ENCODE data around the gene BRD1.

Gene BRD1

GRCh38 chr22:49797706-49798105 is 30.0 kb downstream of the BRD1 start:
- Histone ChIP-seq H3K4ac (ENCODE audit: low read depth, low read length) (no peak overlapping the region), H3K27ac (ENCODE audit: low read depth, low read length) (no peak overlapping the region), H3K27me3 (ENCODE audit: insufficient read depth, low read length, poor library complexity) (no peaks in the 10 kb centered on the region), H2BK15ac (replicated peaks; ENCODE audit: low read depth) (no peak overlapping the region), H4K8ac (ENCODE audit: low read depth, low read length) (no peak overlapping the region), H4K5ac (ENCODE audit: low read length) (no peak overlapping the region), H3K4me2 (ENCODE audit: low read length) (no peak overlapping the region), H3K4me1 (ENCODE audit: control insufficient read depth, low read depth, low read length) (no peaks in the 10 kb centered on the region), H3K18ac (ENCODE audit: low read length) (no peak overlapping the region), H3K36me3 (ENCODE audit: control insufficient read depth, insufficient read depth, low read length) (peaks cover 20% of the 10 kb centered on the region), H2AK5ac (ENCODE audit: low read length) (no peak overlapping the region), H3K9ac (ENCODE audit: low read length) (no peak overlapping the region), H3K79me2 (ENCODE audit: control insufficient read depth, insufficient read depth, low read length) (peaks cover 36% of the 10 kb centered on the region), H2BK120ac (ENCODE audit: low read depth, low read length) (no peak overlapping the region), H3K4me3 (ENCODE audit: low read length) (no peak overlapping the region), H3K56ac (ENCODE audit: low read length) (no peak overlapping the region), H2BK5ac (ENCODE audit: low read length) (no peak overlapping the region), H3K23ac (ENCODE audit: low read length) (no peak overlapping the region), H3K79me1 (ENCODE audit: low read length) (peaks cover 42% of the 10 kb centered on the region)
- no peak for DNase-seq
- WGBS (ENCODE audit: extremely low coverage, insufficient coverage, low lambda C conversion rate): no CpG with 5 or more reads among the region's 22 CpGs

GRCh38 chr22:49796596-49797270 is 30.9 kb downstream of the BRD1 start:
- H3K4me3 ChIP-seq (ENCODE audit: low read length): no peak overlapping the region
- H2BK15ac ChIP-seq (replicated peaks; ENCODE audit: low read depth): no peak overlapping the region
- H3K4ac ChIP-seq (ENCODE audit: low read depth, low read length): no peak overlapping the region
- no peak overlapping the region for H3K27ac ChIP-seq (ENCODE audit: low read depth, low read length)
- peaks cover 34% of the 10 kb centered on the region for H3K79me2 ChIP-seq (ENCODE audit: control insufficient read depth, insufficient read depth, low read length)
- no CpG with 5 or more reads among the region's 25 CpGs for WGBS (ENCODE audit: extremely low coverage, insufficient coverage, low lambda C conversion rate)
- H3K18ac ChIP-seq (ENCODE audit: low read length): no peak overlapping the region
- H3K4me1 ChIP-seq (ENCODE audit: control insufficient read depth, low read depth, low read length): no peaks in the 10 kb centered on the region
- no peaks in the 10 kb centered on the region for H3K27me3 ChIP-seq (ENCODE audit: insufficient read depth, low read length, poor library complexity)
- H3K79me1 ChIP-seq (ENCODE audit: low read length): peaks cover 44% of the 10 kb centered on the region
- no peak overlapping the region for H2BK120ac ChIP-seq (ENCODE audit: low read depth, low read length)
- DNase-seq: no peak
- no peak overlapping the region for H2AK5ac ChIP-seq (ENCODE audit: low read length)
- no peak overlapping the region for H3K23ac ChIP-seq (ENCODE audit: low read length)
- H3K4me2 ChIP-seq (ENCODE audit: low read length): no peak overlapping the region
- no peak overlapping the region for H2BK5ac ChIP-seq (ENCODE audit: low read length)
- H4K8ac ChIP-seq (ENCODE audit: low read depth, low read length): no peak overlapping the region
- H4K5ac ChIP-seq (ENCODE audit: low read length): no peak overlapping the region
- no peak overlapping the region for H3K9ac ChIP-seq (ENCODE audit: low read length)
- no peak overlapping the region for H3K56ac ChIP-seq (ENCODE audit: low read length)
- peaks cover 20% of the 10 kb centered on the region for H3K36me3 ChIP-seq (ENCODE audit: control insufficient read depth, insufficient read depth, low read length)

- no peak overlapping the region for H4K5ac ChIP-seq (ENCODE audit: low read length)
- H2BK5ac ChIP-seq (ENCODE audit: low read length): no peak overlapping the region
- no peak overlapping the region for H2BK120ac ChIP-seq (ENCODE audit: low read depth, low read length)
- no peaks in the 10 kb centered on the region for H3K27me3 ChIP-seq (ENCODE audit: insufficient read depth, low read length, poor library complexity)
- no peak for DNase-seq
- no peak overlapping the region for H4K8ac ChIP-seq (ENCODE audit: low read depth, low read length)
- H3K36me3 ChIP-seq (ENCODE audit: control insufficient read depth, insufficient read depth, low read length): peaks cover 25% of the 10 kb centered on the region
- H3K27ac ChIP-seq (ENCODE audit: low read depth, low read length): no peak overlapping the region
- no CpG with 5 or more reads among the region's 11 CpGs for WGBS (ENCODE audit: extremely low coverage, insufficient coverage, low lambda C conversion rate)
- no peak overlapping the region for H3K56ac ChIP-seq (ENCODE audit: low read length)
- no peak overlapping the region for H2BK15ac ChIP-seq (replicated peaks; ENCODE audit: low read depth)
- peaks cover 29% of the 10 kb centered on the region for H3K79me2 ChIP-seq (ENCODE audit: control insufficient read depth, insufficient read depth, low read length)
- no peak overlapping the region for H3K4ac ChIP-seq (ENCODE audit: low read depth, low read length)
- H3K23ac ChIP-seq (ENCODE audit: low read length): no peak overlapping the region
- no peak overlapping the region for H3K4me2 ChIP-seq (ENCODE audit: low read length)
- H3K18ac ChIP-seq (ENCODE audit: low read length): no peak overlapping the region
- no peak overlapping the region for H3K9ac ChIP-seq (ENCODE audit: low read length)
- H3K4me3 ChIP-seq (ENCODE audit: low read length): no peak overlapping the region
- H3K79me1 ChIP-seq (ENCODE audit: low read length): peaks cover 43% of the 10 kb centered on the region
- no peak overlapping the region for H2AK5ac ChIP-seq (ENCODE audit: low read length)
- no peaks in the 10 kb centered on the region for H3K4me1 ChIP-seq (ENCODE audit: control insufficient read depth, low read depth, low read length)
Observed at GRCh38 chr22:49795521-49795920, 32.2 kb downstream of the BRD1 start.

- DNase-seq: no peak
- no peak overlapping the region for H4K8ac ChIP-seq (ENCODE audit: low read depth, low read length)
- H4K5ac ChIP-seq (ENCODE audit: low read length): no peak overlapping the region
- peaks cover 26% of the 10 kb centered on the region for H3K36me3 ChIP-seq (ENCODE audit: control insufficient read depth, insufficient read depth, low read length)
- no peak overlapping the region for H3K9ac ChIP-seq (ENCODE audit: low read length)
- H3K23ac ChIP-seq (ENCODE audit: low read length): no peak overlapping the region
- peaks cover 41% of the 10 kb centered on the region for H3K79me1 ChIP-seq (ENCODE audit: low read length)
- no peak overlapping the region for H2BK5ac ChIP-seq (ENCODE audit: low read length)
- H2AK5ac ChIP-seq (ENCODE audit: low read length): no peak overlapping the region
- no peak overlapping the region for H3K4me3 ChIP-seq (ENCODE audit: low read length)
- H3K4me1 ChIP-seq (ENCODE audit: control insufficient read depth, low read depth, low read length): no peaks in the 10 kb centered on the region
- H3K56ac ChIP-seq (ENCODE audit: low read length): no peak overlapping the region
- H3K4me2 ChIP-seq (ENCODE audit: low read length): no peak overlapping the region
- no CpG with 5 or more reads among the region's 23 CpGs for WGBS (ENCODE audit: extremely low coverage, insufficient coverage, low lambda C conversion rate)
- no peak overlapping the region for H2BK120ac ChIP-seq (ENCODE audit: low read depth, low read length)
- H2BK15ac ChIP-seq (replicated peaks; ENCODE audit: low read depth): no peak overlapping the region
- H3K27ac ChIP-seq (ENCODE audit: low read depth, low read length): no peak overlapping the region
- no peak overlapping the region for H3K4ac ChIP-seq (ENCODE audit: low read depth, low read length)
- no peaks in the 10 kb centered on the region for H3K27me3 ChIP-seq (ENCODE audit: insufficient read depth, low read length, poor library complexity)
- peaks cover 25% of the 10 kb centered on the region for H3K79me2 ChIP-seq (ENCODE audit: control insufficient read depth, insufficient read depth, low read length)
- H3K18ac ChIP-seq (ENCODE audit: low read length): no peak overlapping the region
Observed at GRCh38 chr22:49793871-49794270, 33.8 kb downstream of the BRD1 start.

- Histone ChIP-seq H2BK5ac (ENCODE audit: low read length) (no peak overlapping the region), H3K9ac (ENCODE audit: low read length) (no peak overlapping the region), H4K5ac (ENCODE audit: low read length) (no peak overlapping the region), H3K23ac (ENCODE audit: low read length) (no peak overlapping the region), H2BK120ac (ENCODE audit: low read depth, low read length) (no peak overlapping the region), H3K4me1 (ENCODE audit: control insufficient read depth, low read depth, low read length) (no peaks in the 10 kb centered on the region), H3K18ac (ENCODE audit: low read length) (no peak overlapping the region), H3K27ac (ENCODE audit: low read depth, low read length) (no peak overlapping the region), H3K56ac (ENCODE audit: low read length) (no peak overlapping the region), H4K8ac (ENCODE audit: low read depth, low read length) (no peak overlapping the region), H3K79me2 (ENCODE audit: control insufficient read depth, insufficient read depth, low read length) (peaks cover 25% of the 10 kb centered on the region), H3K79me1 (ENCODE audit: low read length) (peaks cover 38% of the 10 kb centered on the region), H2BK15ac (replicated peaks; ENCODE audit: low read depth) (no peak overlapping the region), H3K4ac (ENCODE audit: low read depth, low read length) (no peak overlapping the region), H3K27me3 (ENCODE audit: insufficient read depth, low read length, poor library complexity) (no peaks in the 10 kb centered on the region), H3K36me3 (ENCODE audit: control insufficient read depth, insufficient read depth, low read length) (peaks cover 24% of the 10 kb centered on the region), H2AK5ac (ENCODE audit: low read length) (no peak overlapping the region), H3K4me3 (ENCODE audit: low read length) (no peak overlapping the region), H3K4me2 (ENCODE audit: low read length) (no peak overlapping the region)
- WGBS (ENCODE audit: extremely low coverage, insufficient coverage, low lambda C conversion rate): no CpG with 5 or more reads among the region's 10 CpGs
- DNase-seq: no peak
Observed at GRCh38 chr22:49793296-49793695, 34.4 kb downstream of the BRD1 start.

GRCh38 chr22:49792107-49792506 is 35.6 kb downstream of the BRD1 start:
- H3K56ac ChIP-seq (ENCODE audit: low read length): no peak overlapping the region
- H3K9ac ChIP-seq (ENCODE audit: low read length): no peak overlapping the region
- peaks cover 36% of the 10 kb centered on the region for H3K79me1 ChIP-seq (ENCODE audit: low read length)
- no peak overlapping the region for H2BK15ac ChIP-seq (replicated peaks; ENCODE audit: low read depth)
- no peak overlapping the region for H3K4ac ChIP-seq (ENCODE audit: low read depth, low read length)
- peaks cover 25% of the 10 kb centered on the region for H3K79me2 ChIP-seq (ENCODE audit: control insufficient read depth, insufficient read depth, low read length)
- H3K23ac ChIP-seq (ENCODE audit: low read length): no peak overlapping the region
- no peak overlapping the region for H3K27ac ChIP-seq (ENCODE audit: low read depth, low read length)
- no peak overlapping the region for H2BK120ac ChIP-seq (ENCODE audit: low read depth, low read length)
- no peak overlapping the region for H2AK5ac ChIP-seq (ENCODE audit: low read length)
- no peak overlapping the region for H3K18ac ChIP-seq (ENCODE audit: low read length)
- H2BK5ac ChIP-seq (ENCODE audit: low read length): no peak overlapping the region
- no peak overlapping the region for H3K4me3 ChIP-seq (ENCODE audit: low read length)
- H3K27me3 ChIP-seq (ENCODE audit: insufficient read depth, low read length, poor library complexity): no peaks in the 10 kb centered on the region
- no peak overlapping the region for H4K8ac ChIP-seq (ENCODE audit: low read depth, low read length)
- no CpG with 5 or more reads among the region's 10 CpGs for WGBS (ENCODE audit: extremely low coverage, insufficient coverage, low lambda C conversion rate)
- no peaks in the 10 kb centered on the region for H3K4me1 ChIP-seq (ENCODE audit: control insufficient read depth, low read depth, low read length)
- no peak overlapping the region for H3K4me2 ChIP-seq (ENCODE audit: low read length)
- no peak for DNase-seq
- no peak overlapping the region for H4K5ac ChIP-seq (ENCODE audit: low read length)
- peaks cover 29% of the 10 kb centered on the region for H3K36me3 ChIP-seq (ENCODE audit: control insufficient read depth, insufficient read depth, low read length)

All from mesendoderm (in vitro differentiated cells).